Urinary bladder (tissue), 4 donors: ENCODE results near the gene ATG4B. TPM values are rescaled to one million over a fixed set of nuclear protein-coding genes. Genes with fewer than 3 reads are reported as not detected.
"Not testable (repeated sequence)": the region's sequence is repeated elsewhere in the genome, so short reads cannot be mapped to it uniquely, and the experiment has no call there.

Source experiments
- DNase-seq: peaks from one replicate; pipeline ENCODE4 v3.0.0-alpha.2; 2015; ENCODE audit errors: extremely low spot score
- H3K27ac ChIP-seq: one replicate; pipeline ENCODE4 v1.5.1; 2013; ENCODE audit warnings: low read depth, mild to moderate bottlenecking, moderate library complexity
- H3K36me3 ChIP-seq: one replicate; pipeline ENCODE4 v1.6.1; 2013; ENCODE audit warnings: mild to moderate bottlenecking, moderate library complexity; ENCODE audit not compliant: insufficient read depth
- H3K4me1 ChIP-seq: one replicate; pipeline ENCODE4 v1.6.1; 2013; ENCODE audit warnings: mild to moderate bottlenecking, moderate library complexity; ENCODE audit not compliant: insufficient read depth
- H3K4me3 ChIP-seq: one replicate; pipeline ENCODE4 v1.5.1; 2013; ENCODE audit warnings: low read depth, low read length
- WGBS: extraction: QIAGEN DNeasy Blood & Tissue Kit; methylation state at CpG from one replicate; pipeline ENCODE4 v1.1.7; 2013; 5-methylcytosine and 5-hydroxymethylcytosine counted together
- polyA plus RNA-seq: library from polyadenylated mRNA; stranded (reverse); fragments of 200-250 nt; gene quantifications from one replicate; pipeline ENCODE4 v1.2.3, GENCODE V29; 2013
- total RNA-seq: library from RNA; depleted of rRNA; stranded (reverse); fragments of >200 nt; gene quantifications from one replicate; pipeline ENCODE4 v1.2.3, GENCODE V29; 2014
- donor health status: healthy with polysubstance abuse.
- donor health status: healthy.

The ATG4B gene
- total RNA-seq, result 31.5 TPM
- 52.2 TPM for polyA plus RNA-seq

GRCh38 chr2:241637018-241637794 lies at the start of gene ATG4B, which contains the start of gene THAP4:
ATG4B (plus strand) TSS chr2:241637693; CDS start chr2:241637715, 22 bp downstream.
THAP4 (minus strand) TSS chr2:241637158; CDS start chr2:241637017, 141 bp downstream.
- H3K4me1 ChIP-seq, result no peaks in the 10 kb centered on the region
- under 1% methylated on average over 123 of the region's 123 CpGs for WGBS
- DNase-seq, result peak; percentile 42
- H3K27ac ChIP-seq, result peak within 1 kb of the TSS; percentile 100
- H3K36me3 ChIP-seq, result no peaks in the 10 kb centered on the region
- peak within 1 kb of the TSS; percentile 98 for H3K4me3 ChIP-seq

DNA sequence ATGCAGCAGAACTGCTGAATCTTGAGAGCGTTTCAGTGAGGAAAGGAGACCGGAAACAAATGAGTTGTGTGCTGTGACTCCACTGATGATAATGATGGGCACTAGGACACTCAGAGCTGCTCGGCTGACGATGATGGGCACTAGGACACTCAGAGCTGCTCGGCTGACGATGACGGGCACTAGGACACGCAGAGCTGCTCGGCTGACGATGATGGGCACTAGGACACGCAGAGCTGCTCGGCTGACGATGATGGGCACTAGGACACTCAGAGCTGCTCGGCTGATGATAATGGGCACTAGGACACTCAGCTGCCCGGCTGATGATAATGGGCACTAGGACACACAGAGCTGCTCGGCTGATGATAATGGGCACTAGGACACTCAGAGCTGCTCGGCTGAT lies 47.6 kb upstream of the ATG4B start:
- H3K4me3 ChIP-seq, DNase-seq, H3K27ac ChIP-seq, H3K4me1 ChIP-seq, H3K36me3 ChIP-seq: not testable (repeated sequence)
- WGBS, result 86% methylated on average over 17 of the region's 17 CpGs

- 90% methylated on average over 33 of the region's 33 CpGs for WGBS
Observed at GRCh38 chr2:241590496-241591455, 46.7 kb upstream of the ATG4B start.

DNA sequence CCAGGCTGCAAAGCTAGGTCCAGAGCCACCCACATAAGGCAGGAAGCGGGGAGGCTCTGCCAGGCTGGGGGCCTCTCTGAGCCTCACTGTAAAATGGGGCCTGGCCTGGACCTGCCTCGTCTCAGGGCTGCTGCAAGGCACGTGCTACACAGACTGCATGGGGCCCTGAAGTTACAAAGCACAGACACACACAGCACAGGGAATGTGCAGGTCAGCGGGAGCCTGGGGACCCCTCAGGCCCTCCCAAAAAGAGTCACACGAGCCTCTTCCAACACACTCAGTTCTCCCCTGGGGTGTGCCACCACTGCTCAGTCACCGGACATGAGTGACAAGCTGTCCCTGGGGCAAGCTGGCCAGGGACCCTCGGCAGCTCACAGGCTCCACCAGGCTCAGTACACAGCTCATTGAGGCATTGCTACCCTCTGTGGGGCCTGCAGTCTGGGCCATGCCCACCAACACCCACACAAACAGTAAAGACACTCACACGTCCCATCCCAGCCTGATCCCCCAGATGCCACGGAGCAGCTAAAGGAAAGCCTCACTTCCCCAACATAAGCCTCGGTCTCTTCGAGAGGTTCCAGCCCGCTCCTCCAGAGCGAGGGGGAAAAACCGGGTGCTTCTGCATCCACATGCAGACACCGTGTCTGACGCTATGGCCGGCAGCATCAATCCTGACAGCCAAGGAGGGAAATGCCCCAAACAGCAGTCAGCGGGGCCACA lies 45.2 kb upstream of the ATG4B start:
- Histone ChIP-seq H3K4me3 (no peak overlapping the region), H3K36me3 (no peaks in the 10 kb centered on the region), H3K4me1 (no peaks in the 10 kb centered on the region), H3K27ac (no peak overlapping the region)
- WGBS, result 89% methylated on average over 18 of the region's 18 CpGs
- no peak for DNase-seq

More at GRCh38 chr2:241590496-241591455, 46.7 kb upstream of the ATG4B start:
- H3K4me1 ChIP-seq, H3K4me3 ChIP-seq, DNase-seq, H3K27ac ChIP-seq, H3K36me3 ChIP-seq: not testable (repeated sequence)

DNA sequence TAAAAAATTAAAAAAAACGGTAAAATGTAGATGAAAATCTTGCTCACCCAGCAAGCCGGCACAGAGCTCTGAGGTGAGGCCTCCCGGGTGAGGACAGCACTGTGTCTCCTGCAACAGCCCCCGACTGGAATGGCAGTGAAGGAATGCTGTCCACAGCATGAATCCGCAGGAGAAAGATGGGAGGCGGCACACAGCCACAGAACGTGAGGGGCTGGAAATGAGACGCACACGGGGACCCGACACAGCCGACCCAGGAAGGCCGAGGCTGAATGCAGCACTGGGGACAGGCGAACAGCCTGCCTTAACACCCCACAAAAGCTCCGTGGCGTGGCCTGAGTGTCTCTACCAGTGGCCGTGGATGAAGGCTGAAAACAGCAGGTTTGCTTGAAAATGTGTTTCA lies 44.2 kb upstream of the ATG4B start:
- Histone ChIP-seq H3K27ac (no peak overlapping the region), H3K4me1 (no peaks in the 10 kb centered on the region), H3K4me3 (no peak overlapping the region), H3K36me3 (no peaks in the 10 kb centered on the region)
- 94% methylated on average over 16 of the region's 16 CpGs for WGBS
- DNase-seq, result no peak

DNA sequence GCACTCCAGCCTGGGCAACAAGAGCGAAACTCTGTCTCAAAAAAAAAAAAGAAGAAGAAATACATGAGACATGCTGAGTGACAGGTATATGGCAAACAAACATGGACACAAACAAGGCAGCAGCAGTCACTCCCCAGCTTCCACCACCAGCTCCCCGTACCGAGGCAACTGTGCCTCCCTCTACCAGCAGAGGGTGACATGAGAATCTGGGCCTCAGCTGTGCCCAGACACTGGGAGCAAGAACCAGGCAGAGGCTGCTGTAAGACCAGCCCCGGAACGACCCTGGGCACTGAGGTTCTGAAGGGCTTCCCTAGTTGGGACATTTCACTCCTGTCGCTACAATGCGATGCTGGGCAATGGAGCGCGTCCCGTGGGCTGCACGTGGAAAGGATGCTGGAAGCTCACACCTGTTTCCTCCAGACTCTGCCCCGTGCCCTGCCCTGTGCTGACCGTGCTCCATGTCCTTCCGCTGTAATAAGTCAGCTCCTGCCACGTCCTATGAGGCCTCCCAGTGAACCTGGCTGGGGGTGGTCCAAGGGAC lies 41.8 kb upstream of the ATG4B start:
- no peak overlapping the region for H3K27ac ChIP-seq
- WGBS, result 89% methylated on average over 15 of the region's 15 CpGs

DNA sequence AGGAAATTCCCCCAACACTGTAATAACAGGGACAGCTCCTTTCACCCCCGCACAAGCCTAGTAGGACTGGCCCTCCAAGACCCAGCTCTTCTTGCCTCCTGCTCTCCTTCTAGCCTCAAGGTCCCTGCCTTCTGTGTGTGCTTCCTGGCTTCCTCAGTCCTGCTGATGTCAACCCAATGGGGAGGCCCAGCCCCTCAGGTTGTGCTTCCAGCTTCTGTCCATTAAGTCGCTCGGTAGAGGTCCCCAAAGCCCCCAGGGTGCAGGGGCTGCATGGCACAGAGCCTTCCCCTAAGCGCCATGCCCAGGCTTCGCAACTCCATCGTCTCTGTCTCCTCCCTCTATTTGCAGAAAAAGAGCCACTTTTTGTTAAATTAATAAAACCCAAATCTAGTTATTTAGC lies 39.9 kb upstream of the ATG4B start:
- no peak overlapping the region for H3K4me3 ChIP-seq
- no peak overlapping the region for H3K27ac ChIP-seq
- WGBS, result 90% methylated on average over 6 of the region's 6 CpGs
- no peaks in the 10 kb centered on the region for H3K4me1 ChIP-seq
- peaks cover 1% of the 10 kb centered on the region for H3K36me3 ChIP-seq
- no peak for DNase-seq

More for the DNA sequence above, 41.8 kb upstream of the ATG4B start:
- Histone ChIP-seq H3K36me3 (peaks cover 1% of the 10 kb centered on the region), H3K4me1 (no peaks in the 10 kb centered on the region), H3K4me3 (no peak overlapping the region)
- DNase-seq, result no peak

- DNase-seq, result no peak
- 77% methylated on average over 5 of the region's 5 CpGs for WGBS
- H3K4me1 ChIP-seq, result no peaks in the 10 kb centered on the region
- peaks cover 1% of the 10 kb centered on the region for H3K36me3 ChIP-seq
- H3K4me3 ChIP-seq, result no peak overlapping the region
- H3K27ac ChIP-seq, result no peak overlapping the region
Observed at GRCh38 chr2:241598061-241598460, 39.4 kb upstream of the ATG4B start.

DNA sequence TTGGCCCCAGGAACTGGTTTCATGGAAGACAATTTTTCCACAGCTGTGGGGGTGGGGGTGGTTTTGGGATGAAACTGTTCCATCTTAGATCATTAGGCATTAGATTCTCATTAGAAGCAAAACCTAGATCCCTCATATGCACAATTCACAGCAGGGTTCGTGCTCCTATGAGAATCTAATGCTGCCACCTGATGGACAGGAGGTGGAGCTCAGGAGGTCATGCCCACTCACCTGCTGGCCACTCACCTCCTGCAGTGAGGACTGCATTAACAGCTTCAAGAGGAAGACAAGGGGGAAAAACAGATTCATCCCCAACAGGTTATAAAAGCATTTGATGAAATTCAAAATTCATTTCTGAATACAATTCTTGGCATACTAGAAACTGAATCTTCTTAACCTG lies 39.0 kb upstream of the ATG4B start:
- WGBS, result 61% methylated on average over 1 of the region's 1 CpG
- Histone ChIP-seq H3K27ac (no peak overlapping the region), H3K36me3 (peaks cover 1% of the 10 kb centered on the region), H3K4me1 (no peaks in the 10 kb centered on the region), H3K4me3 (no peak overlapping the region)
- DNase-seq, result no peak

DNA sequence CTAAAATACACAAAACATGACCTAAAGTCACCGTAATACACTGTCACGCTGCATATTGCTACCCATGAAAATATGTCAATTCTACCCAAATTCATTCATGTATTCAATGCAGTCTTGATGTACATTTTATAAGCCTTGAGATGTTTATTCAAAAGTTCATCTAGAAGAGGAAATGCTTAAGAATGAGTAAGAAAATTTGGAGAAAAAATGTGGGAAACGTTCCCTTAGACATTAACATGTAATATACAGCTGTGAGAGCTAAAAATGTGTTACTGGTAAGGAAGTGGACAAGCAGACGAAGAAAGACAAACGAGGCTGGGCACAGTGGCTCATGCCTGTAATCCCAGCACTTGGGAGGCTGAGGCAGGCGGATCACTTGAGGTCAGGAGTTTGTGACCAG lies 37.9 kb upstream of the ATG4B start:
- WGBS, result 82% methylated on average over 6 of the region's 6 CpGs
- DNase-seq, result no peak
- no peak overlapping the region for H3K27ac ChIP-seq
- no peak overlapping the region for H3K4me3 ChIP-seq
- no peaks in the 10 kb centered on the region for H3K4me1 ChIP-seq
- peaks cover 1% of the 10 kb centered on the region for H3K36me3 ChIP-seq

GRCh38 chr2:241601841-241602240 lies 35.7 kb upstream of the ATG4B start:
- DNase-seq, result no peak
- Histone ChIP-seq H3K4me3 (no peak overlapping the region), H3K36me3 (peaks cover 1% of the 10 kb centered on the region), H3K27ac (no peak overlapping the region), H3K4me1 (no peaks in the 10 kb centered on the region)
- 93% methylated on average over 13 of the region's 13 CpGs for WGBS

DNA sequence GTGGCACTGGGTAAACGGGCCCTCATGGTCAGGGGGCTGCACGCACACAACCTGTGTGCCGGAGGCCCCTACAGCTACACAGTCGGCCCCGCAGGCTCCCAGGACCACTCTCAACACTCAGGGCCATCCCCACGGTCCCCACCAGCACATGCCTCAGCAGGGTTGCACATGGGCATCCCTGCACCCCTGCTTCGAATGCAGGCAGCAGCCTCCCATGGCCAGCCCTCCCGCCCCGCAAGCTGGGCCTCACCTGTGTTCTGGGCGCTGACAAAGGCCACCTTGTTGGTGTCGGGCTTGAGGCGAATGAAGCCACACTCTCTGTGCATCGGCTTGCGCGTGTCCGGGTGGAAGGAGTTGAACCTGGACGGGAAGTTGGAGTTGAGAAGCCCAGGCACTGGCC lies 34.8 kb upstream of the ATG4B start:
- DNase-seq, result no peak
- H3K27ac ChIP-seq, result no peak overlapping the region

GRCh38 chr2:241603686-241604085 lies 33.8 kb upstream of the ATG4B start:
- H3K27ac ChIP-seq, result no peak overlapping the region
- H3K36me3 ChIP-seq, result peaks cover 1% of the 10 kb centered on the region
- WGBS, result 91% methylated on average over 5 of the region's 5 CpGs
- H3K4me1 ChIP-seq, result no peaks in the 10 kb centered on the region
- no peak for DNase-seq
- H3K4me3 ChIP-seq, result no peak overlapping the region

More for the DNA sequence above, 34.8 kb upstream of the ATG4B start:
- no peak overlapping the region for H3K4me3 ChIP-seq
- no peaks in the 10 kb centered on the region for H3K4me1 ChIP-seq
- peaks cover 1% of the 10 kb centered on the region for H3K36me3 ChIP-seq
- WGBS, result 98% methylated on average over 17 of the region's 17 CpGs
